HL-60 (cell line): ENCODE data around the gene TNFSF15.

Source experiments
- DNase-seq, 2 experiments: peaks; one replicate each; pipeline ENCODE4 v3.0.0-alpha.2; 2010 to 2020; ENCODE audit warnings: low read depth in 1 of 2, low spot score in 1 of 2
- H3K27ac ChIP-seq: fragments of 250-450 bp; sonication (Bioruptor Pico); replicated peaks from 2 replicates; pipeline ENCODE4 v1.5.1; 2020; ENCODE audit warnings: mild to moderate bottlenecking, moderate library complexity
- H3K27me3 ChIP-seq: fragments of 250-450 bp; sonication (Bioruptor Pico); 2 replicates; pipeline ENCODE4 v1.5.1; 2021; ENCODE audit warnings: mild to moderate bottlenecking, moderate library complexity; ENCODE audit not compliant: insufficient read depth, poor library complexity, severe bottlenecking
- H3K4me3 ChIP-seq: replicated peaks from 2 replicates; pipeline ENCODE4 v1.5.1; 2011; ENCODE audit warnings: mild to moderate bottlenecking, control low read depth, low read length; ENCODE audit not compliant: insufficient read depth
- GABPA ChIP-seq: IDR thresholded peaks from 2 replicates; pipeline ENCODE4 v1.6.1; 2012; ENCODE audit warnings: low read depth
- POLR2AphosphoS5 ChIP-seq: IDR thresholded peaks from 2 replicates; pipeline ENCODE4 v1.6.1; 2012; ENCODE audit warnings: low read depth
- SPI1 ChIP-seq: IDR thresholded peaks from 2 replicates; pipeline ENCODE4 v1.6.1; 2012; ENCODE audit warnings: low read depth, mild to moderate bottlenecking, borderline replicate concordance
- TF ChIP-seq, protein P1 (sequence below): IDR thresholded peaks from 2 replicates; pipeline ENCODE4 v1.6.1; 2012; ENCODE audit warnings: low read depth; ENCODE audit not compliant: insufficient replicate concordance
- TF ChIP-seq, protein P2 (sequence below): IDR thresholded peaks from one replicate; pipeline ENCODE4 v1.5.1; 2011; ENCODE audit warnings: low read length, control low read depth, inconsistent platforms; ENCODE audit not compliant: insufficient read depth

TNFSF15 gene

DNA sequence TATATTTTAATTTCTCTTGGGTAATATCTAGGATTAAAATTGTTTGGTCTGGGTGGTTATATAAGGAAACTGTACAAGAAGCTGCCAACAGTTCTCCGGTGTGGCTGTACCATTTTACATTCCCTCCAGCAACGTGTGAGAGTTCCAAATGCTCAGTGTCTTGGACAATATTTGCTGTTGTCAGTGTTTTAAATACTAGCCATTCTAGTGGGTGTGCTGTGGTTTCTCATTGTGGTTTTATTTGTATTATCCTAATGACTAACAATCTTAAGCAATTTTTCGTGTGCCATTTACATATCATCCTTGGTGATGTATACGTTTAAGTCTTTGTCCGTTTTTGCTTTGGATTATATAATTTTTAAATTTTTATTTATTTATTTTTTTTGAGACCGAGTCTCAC is 34.0 kb downstream of the TNFSF15 start:
- no peak for DNase-seq
- Histone ChIP-seq H3K27me3 (peaks cover 5% of the 10 kb centered on the region), H3K27ac (no peak overlapping the region), H3K4me3 (no peak overlapping the region)
- TF ChIP-seq GABPA: no peak
- no peak for TF ChIP-seq POLR2AphosphoS5
- TF ChIP-seq, protein P1, sequence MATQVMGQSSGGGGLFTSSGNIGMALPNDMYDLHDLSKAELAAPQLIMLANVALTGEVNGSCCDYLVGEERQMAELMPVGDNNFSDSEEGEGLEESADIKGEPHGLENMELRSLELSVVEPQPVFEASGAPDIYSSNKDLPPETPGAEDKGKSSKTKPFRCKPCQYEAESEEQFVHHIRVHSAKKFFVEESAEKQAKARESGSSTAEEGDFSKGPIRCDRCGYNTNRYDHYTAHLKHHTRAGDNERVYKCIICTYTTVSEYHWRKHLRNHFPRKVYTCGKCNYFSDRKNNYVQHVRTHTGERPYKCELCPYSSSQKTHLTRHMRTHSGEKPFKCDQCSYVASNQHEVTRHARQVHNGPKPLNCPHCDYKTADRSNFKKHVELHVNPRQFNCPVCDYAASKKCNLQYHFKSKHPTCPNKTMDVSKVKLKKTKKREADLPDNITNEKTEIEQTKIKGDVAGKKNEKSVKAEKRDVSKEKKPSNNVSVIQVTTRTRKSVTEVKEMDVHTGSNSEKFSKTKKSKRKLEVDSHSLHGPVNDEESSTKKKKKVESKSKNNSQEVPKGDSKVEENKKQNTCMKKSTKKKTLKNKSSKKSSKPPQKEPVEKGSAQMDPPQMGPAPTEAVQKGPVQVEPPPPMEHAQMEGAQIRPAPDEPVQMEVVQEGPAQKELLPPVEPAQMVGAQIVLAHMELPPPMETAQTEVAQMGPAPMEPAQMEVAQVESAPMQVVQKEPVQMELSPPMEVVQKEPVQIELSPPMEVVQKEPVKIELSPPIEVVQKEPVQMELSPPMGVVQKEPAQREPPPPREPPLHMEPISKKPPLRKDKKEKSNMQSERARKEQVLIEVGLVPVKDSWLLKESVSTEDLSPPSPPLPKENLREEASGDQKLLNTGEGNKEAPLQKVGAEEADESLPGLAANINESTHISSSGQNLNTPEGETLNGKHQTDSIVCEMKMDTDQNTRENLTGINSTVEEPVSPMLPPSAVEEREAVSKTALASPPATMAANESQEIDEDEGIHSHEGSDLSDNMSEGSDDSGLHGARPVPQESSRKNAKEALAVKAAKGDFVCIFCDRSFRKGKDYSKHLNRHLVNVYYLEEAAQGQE: no peak
- no peak for TF ChIP-seq SPI1

DNA sequence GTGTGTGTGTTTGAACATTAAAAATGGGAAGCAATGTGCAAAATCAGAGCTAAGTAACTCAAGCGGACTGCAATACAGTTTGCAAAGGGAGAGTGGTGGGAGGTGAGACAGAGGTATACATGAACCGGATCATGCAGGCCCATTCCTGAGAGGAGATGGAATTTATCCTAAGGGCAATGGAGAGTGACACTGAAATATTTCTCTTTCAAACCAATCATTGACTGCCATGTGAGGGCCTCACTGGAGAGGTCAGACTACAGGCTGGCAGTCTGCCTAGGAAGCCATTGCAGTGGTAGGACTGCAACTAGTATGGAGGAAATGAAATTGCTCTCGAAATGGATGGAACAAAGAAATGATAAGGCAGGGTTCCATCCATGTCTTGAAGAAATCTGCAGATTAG is 34.8 kb downstream of the TNFSF15 start:
- no peak for TF ChIP-seq GABPA
- no peak for TF ChIP-seq SPI1
- TF ChIP-seq POLR2AphosphoS5: no peak
- TF ChIP-seq, protein P2, sequence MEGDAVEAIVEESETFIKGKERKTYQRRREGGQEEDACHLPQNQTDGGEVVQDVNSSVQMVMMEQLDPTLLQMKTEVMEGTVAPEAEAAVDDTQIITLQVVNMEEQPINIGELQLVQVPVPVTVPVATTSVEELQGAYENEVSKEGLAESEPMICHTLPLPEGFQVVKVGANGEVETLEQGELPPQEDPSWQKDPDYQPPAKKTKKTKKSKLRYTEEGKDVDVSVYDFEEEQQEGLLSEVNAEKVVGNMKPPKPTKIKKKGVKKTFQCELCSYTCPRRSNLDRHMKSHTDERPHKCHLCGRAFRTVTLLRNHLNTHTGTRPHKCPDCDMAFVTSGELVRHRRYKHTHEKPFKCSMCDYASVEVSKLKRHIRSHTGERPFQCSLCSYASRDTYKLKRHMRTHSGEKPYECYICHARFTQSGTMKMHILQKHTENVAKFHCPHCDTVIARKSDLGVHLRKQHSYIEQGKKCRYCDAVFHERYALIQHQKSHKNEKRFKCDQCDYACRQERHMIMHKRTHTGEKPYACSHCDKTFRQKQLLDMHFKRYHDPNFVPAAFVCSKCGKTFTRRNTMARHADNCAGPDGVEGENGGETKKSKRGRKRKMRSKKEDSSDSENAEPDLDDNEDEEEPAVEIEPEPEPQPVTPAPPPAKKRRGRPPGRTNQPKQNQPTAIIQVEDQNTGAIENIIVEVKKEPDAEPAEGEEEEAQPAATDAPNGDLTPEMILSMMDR: no peak
- TF ChIP-seq, protein P1: no peak
- no peak overlapping the region for H3K4me3 ChIP-seq
- H3K27me3 ChIP-seq: peaks cover 5% of the 10 kb centered on the region
- no peak for DNase-seq
- H3K27ac ChIP-seq: no peak overlapping the region

DNA sequence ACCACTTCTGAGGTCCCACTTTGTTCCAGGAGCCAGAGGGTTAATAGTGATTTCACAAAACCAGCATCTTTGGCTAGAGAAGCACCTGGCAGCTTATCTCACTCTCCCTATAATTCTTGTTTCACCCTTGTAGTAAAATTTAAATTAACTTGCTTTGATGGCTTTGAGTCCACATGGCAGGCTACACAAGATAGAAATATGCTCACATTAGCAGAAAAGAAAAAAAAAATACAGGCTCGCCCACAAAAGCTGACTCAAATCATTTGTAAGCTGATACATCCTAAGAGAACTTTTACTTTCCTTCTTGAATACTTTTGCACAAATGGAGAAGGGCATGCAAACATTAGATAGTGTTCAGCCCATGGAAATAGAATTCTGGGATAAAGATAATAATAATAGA is 36.2 kb downstream of the TNFSF15 start:
- TF ChIP-seq, protein P2: no peak
- TF ChIP-seq GABPA (no peak), POLR2AphosphoS5 (no peak), SPI1 (no peak)
- TF ChIP-seq, protein P1: no peak

DNA sequence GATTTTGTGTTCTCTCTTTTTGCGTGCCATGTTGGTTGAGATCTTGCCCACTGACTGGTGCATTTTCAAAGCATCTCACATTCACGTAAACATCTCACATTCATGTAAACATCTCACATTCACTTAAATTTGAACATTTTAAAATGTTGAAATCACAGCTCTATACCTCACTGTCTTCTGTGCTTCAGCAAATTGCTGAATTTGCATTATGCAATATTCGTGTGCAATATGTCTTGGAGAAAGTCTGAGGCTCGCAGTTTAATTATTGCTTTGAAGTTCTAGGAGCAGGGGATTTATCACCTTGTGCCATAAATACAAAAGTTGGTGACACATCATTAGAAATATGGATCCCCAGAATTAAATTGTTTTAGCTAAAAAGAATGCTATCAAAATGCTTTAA is 42.6 kb downstream of the TNFSF15 start:
- TF ChIP-seq SPI1: no peak
- TF ChIP-seq, protein P1: no peak
- TF ChIP-seq POLR2AphosphoS5: no peak
- TF ChIP-seq GABPA: no peak
- TF ChIP-seq, protein P2: no peak
- no peak overlapping the region for H3K4me3 ChIP-seq
- peaks cover 3% of the 10 kb centered on the region for H3K27me3 ChIP-seq
- DNase-seq: no peak
- H3K27ac ChIP-seq: no peak overlapping the region

More for the DNA sequence above, 36.2 kb downstream of the TNFSF15 start:
- Histone ChIP-seq H3K27me3 (no peaks in the 10 kb centered on the region), H3K4me3 (no peak overlapping the region), H3K27ac (no peak overlapping the region)
- no peak for DNase-seq
